Measurements from ENCODE around the gene TMIGD2.
"Not testable (repeated sequence)": the region's sequence is repeated elsewhere in the genome, so short reads cannot be mapped to it uniquely, and the experiment has no call there.

The TMIGD2 gene, protein sequence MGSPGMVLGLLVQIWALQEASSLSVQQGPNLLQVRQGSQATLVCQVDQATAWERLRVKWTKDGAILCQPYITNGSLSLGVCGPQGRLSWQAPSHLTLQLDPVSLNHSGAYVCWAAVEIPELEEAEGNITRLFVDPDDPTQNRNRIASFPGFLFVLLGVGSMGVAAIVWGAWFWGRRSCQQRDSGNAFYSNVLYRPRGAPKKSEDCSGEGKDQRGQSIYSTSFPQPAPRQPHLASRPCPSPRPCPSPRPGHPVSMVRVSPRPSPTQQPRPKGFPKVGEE
- long read RNA-seq, donor 1: 0 reads
- long read RNA-seq, donor 2: 0 reads
- long read RNA-seq, donor 3, partial matches to known transcripts: 0 of 1 reads
- long read RNA-seq, donor 3, other reads (novel, unspliced or antisense): 0 of 1 reads
- long read RNA-seq, donor 4: 0 reads
- long read RNA-seq, donor 5: 0 reads
- long read RNA-seq, donor 6: 0 reads
- long read RNA-seq, donor 7: 0 reads
- long read RNA-seq, donor 8: 0 reads

DNA sequence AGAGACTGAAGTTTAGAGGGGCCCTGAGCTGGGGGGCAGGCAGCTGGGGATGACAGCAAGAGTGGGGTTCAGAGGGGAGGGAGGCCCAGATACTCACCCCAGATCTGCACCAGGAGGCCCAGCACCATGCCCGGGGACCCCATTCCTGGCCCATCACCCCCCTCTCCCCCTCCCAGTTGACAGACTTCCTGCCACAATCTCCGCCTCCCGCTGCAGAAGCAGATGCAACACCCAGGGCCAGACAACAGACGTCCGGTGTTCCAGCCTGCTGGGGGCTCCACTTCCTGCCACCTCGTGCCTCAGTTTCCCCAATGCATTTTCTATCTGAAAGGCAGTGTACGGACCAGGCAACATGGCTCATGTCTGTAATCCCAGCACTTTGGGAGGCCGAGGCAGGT is at the start of gene TMIGD2:
TMIGD2 (minus strand) TSS at position 147 of the 398 bp plus-strand sequence; CDS start at position 143, 4 bp downstream.
- DNase-seq: no peak

DNA sequence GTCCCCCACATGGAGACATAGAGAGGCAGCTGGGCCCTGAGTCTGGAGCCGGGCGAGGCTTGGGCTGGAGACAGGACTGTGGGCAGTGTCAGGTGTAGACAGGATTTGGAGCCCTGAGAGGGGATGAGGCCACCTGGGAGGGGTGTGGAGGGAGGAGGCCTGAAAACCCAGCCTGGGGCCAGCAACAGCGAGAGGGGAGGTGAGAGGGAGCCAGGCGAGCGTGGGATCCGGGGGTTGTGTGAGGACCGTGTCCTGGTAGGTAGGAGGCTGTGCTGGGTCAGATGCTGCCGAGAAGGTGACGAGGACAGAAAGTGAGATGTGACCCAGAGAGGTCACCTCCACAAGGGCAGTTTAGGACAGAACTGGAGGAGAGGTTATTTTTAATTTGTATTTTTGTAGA is 48.5 kb upstream of the TMIGD2 start:
- DNase-seq: no peak

DNA sequence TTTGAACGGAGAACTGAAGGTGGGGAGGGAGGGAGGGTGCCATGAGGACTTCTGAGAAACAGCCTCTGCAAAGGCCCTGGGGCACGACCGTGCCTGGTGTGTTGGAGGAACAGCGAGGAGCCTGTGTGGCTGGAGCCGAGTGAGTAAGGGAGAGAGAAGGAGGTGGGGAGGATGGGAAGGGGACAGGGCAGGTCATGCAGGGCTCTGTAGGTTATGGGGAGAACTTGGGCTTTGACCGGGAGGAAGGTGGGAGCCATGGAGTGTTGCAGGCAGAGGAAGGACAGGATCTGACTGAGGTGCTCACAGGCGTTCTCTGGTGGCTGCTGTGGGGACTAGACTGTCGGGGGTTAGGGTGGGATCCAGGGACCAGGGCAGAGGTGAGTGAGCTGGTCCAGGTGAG is 47.9 kb upstream of the TMIGD2 start:
- DNase-seq: no peak

DNA sequence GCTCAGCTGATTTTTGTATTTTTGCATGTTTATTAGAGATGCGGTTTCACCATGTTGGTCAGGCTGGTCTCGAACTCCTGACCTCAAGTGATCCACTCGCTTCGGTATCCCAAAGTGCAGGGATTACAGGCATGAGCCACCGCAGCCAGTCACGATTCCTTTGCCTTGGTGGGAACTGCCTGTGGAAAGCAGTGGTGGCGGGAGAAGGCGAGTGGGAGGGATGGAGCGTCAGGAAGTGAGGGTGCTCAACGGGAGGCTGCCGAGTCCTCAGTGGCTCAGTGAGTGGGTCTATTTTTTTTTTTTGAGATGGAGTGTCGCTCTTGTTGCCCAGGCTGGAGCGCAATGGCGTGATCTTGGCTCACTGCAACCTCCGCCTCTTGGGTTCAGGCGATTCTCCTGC is 47.0 kb upstream of the TMIGD2 start:
- not testable (repeated sequence) for DNase-seq

DNA sequence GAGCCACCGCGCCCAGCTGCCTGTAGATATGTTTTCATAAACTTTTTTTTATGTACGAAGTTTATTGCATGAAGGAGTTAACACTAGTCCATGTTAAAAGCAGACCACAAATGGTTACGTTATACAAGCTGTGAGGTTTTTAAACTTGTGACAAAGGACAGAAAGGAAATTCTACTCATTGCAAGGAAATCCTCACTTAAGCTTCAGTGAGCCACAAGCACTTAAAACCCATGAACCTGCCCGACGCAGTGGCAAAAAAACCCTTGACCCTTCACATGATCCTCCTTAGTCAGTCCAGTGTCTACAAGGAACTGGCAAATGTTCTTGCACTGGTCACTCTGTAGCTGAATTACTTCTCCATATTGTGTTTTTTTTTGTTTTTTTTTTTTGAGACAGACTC is 45.3 kb upstream of the TMIGD2 start:
- no peak for DNase-seq

DNA sequence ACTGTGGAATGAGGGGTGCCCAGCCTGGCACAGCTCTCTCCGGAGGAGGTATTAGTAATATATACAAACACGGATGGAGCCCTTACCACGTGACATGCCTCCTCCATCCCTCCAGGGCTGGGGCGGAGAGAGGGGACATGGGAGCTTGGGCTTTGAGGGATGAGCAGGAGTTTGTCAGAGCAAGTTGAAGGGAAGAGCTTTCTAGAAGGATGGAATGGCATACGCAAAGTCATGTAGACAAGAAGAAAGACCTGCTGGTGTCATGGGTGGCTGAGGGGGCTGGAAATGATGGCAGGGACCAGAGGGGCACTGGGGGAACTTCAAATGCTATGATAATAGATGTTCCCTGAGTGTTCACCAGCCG is 43.8 kb upstream of the TMIGD2 start:
- no peak for DNase-seq

DNA sequence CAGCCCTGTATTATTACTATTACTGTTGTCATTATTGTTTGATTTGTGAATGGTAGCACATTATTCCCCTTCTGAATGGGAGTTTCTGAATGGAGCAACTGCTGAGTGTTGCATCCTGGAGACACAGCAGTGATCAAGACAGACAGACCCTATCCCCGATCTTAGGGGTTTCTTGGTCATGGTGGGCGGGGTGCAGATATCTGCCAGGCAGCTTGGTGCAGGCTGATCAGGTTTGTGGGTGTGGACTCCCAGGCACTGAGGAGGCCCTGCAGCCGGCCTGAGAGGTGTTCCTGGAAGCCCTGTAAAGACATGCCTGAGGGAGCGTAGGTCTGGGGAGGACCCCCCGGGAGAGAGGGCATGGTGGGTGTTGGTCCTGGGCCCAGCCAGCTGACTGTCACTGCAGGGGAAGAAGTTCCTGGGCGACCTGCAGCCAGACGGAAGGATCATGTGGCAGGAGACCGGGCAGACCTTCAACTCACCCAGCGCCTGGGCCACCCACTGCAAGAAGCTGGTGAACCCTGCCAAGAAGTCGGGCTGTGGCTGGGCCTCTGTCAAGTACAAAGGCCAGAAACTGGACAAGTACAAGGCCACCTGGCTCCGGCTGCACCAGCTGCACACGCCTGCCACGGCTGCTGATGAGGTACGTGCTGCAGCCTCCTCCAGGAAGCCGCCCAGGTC is 43.3 kb upstream of the TMIGD2 start:
- no peak for DNase-seq

DNA sequence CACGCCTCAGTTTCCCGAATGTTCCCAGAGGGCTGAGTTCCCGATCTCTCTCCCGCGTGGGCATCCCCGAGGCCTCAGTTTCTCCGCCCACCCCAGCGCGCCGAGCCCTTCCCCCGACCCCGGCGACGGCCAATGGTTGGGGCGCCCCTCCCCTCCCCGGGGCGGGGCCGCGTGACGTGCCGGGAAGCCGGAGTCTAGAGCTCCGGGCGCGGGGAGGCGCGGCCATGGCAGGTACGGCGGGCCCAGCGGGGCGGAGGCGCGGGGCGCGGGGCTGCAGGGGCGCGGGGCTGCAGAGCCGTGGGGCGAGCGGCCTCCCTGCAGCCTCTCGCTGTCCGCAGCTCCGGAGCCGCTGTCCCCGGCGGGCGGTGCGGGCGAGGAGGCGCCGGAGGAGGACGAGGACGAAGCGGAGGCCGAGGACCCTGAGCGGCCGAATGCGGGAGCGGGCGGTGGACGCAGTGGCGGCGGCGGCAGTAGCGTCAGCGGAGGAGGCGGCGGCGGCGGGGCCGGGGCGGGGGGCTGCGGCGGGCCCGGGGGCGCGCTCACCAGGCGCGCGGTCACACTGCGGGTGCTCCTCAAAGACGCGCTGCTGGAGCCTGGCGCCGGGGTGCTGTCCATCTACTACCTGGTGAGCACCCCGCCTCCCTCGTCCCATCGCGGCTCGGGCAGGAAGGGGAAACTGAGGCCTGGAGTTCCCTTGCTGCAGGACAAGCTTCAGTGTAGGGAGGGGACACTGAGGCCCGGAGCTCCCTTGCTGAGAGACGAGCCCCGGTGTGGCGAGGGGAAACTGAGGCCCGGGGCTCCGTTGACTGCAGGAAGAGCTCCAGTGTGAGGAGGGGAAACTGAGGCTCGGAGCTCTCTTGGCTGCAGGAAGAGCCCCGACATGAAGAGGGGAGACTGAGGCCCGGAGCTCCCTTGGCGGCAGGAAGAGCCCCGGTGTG is 41.5 kb upstream of the TMIGD2 start, which contains the start of gene MPND:
MPND (plus strand) TSS at position 193 of the 938 bp plus-strand sequence; CDS start at position 225, 32 bp downstream.
- DNase-seq: no peak

DNA sequence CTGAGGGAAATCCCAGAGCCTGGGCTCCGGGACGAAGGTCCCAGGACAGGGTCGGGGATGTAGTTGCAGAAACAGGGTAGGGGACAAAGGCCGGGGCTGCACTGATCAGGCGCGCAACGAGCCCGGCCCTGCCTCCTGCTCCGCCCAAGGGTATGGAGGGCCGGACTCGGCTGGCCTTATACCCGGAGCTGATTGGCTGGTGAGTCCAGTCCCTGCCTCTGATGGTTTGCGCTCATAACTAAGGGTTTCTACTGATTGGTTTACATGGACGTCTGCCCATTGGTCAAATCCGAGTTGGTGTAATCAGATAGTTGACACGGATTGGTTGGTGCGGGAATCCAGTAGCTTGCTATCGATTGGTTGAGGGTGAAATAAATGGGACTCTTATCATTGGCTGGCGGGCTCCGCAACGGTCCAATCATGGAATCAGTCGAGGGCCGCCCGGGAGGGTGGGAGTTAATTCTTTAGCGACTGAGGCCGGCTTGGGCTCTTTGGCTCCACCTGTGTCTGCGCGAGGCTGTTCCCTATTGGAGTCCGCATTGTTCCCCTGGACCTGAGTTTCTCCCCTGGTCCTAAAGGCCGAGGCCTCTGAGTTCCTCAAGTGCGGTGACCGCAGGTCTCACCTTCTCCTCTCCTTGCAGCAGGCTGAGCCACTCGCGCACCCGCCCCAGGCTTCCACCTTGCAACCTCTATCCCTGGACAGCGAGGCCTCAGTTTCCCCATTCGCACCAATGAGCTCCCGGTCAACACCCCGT is 40.6 kb upstream of the TMIGD2 start:
- DNase-seq: peak; percentile 96

DNA sequence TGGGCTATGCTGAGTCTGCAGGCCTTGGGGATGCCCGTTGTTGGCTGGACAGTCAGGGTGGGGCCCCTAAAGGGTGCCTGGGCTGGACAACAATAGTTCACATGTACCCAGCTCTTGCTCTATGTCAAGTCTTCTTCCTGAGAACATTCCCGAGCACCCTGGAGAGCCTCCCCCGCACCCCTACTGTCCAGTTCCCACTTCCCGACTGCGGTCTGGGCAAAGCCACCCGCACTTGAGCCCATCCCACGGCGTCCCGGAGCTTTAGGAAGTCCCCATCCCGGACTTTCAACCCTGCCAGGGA is 40.1 kb upstream of the TMIGD2 start:
- DNase-seq: no peak

DNA sequence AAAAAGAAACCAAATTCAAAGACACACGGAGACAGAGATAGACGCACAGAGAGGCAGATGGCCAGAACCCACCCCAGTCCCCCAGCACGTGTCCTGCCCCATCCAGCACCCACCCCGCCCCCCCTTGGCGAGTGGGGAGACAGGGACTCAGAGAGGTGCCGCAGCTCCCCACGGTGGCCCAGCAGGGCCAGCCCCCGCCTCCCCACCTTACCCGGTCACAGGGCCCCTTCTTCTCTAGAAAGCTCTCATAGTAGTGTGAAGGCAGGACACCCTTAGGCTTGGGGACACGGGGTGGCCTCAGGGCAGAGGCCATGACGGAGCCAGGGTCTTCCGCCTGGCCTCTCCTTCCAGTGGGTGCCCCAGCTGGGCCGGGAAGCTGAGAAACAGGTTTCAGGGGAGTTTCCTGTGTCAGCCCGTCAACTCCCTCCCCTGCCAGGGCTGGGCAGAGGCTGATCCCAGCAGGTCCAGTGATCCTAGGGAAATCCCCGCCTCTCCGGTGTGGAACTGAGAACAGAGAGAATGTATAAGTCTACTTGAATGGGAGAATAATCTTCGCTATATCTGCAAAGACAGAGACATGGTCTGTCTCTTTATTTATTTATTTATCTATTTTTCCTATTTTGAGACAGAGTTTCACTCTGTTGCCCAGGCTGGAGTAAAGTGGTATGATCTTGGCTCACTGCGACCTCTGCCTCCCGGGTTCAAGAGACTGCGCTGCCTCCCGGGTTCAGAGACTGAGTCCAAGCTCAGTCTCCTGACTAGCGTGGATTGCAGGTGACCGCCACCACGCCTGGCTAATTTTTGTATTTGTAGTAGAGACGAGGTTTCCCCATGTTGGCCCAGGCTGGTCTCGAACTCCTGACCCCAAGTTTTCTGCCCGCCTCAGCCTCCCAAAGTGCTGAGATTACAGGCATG is 36.5 kb upstream of the TMIGD2 start, which contains the start of gene STAP2:
STAP2 (minus strand) TSS at position 387 of the 915 bp plus-strand sequence; CDS start at position 313, 74 bp downstream.
- DNase-seq: peak; percentile 67

DNA sequence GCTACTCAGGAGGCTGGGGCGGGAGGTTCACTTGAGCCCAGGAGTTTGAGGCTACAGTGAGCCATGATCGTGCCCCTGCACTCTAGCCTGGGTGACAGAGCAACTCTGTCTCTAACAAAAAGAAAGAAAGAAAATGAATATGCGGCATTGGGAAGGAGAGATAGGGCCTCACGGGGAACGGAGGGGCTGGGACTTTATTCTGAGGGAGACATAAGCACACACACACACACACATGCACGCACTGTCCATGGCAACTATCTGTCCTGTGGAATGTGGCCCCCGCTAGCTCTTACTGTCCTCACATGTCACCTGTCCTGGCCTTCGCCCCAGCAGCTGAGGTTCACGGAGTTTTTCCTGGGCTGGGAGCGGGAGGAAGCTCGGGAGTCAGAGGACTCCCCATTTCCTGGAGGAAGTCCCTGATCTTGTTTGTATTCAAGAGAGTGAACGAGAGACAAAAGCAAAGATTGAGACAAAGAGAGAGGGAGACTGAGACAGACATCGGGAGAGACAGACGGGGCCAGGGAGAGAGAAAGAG is 35.8 kb upstream of the TMIGD2 start:
- peak; percentile 67 for DNase-seq

DNA sequence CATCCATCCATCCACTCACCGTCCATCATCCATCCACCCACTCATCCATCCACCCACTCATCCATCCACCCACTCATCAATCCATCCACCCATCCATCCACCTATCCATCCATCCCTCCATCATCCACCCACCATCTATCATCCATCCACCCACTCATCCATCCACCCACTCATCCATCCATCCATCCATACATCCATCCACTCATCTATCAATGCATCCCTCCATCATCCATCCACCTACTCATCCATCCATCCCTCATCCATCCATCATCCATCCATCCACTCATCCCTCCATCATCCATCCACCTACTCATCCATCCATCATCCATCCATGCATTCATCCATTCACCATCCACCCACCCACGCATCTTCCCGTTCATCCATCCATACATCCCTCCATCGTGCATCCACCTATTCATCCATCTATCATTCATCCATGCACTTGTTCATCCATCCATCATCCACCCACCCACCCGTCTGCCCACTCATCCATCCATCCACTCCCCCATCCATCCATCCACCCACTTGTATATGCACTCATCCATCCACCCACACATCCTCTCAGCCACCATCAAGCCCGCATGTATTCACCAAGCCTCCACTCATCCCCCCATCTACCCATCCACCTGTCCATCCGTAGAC is 32.9 kb upstream of the TMIGD2 start:
- no peak for DNase-seq

DNA sequence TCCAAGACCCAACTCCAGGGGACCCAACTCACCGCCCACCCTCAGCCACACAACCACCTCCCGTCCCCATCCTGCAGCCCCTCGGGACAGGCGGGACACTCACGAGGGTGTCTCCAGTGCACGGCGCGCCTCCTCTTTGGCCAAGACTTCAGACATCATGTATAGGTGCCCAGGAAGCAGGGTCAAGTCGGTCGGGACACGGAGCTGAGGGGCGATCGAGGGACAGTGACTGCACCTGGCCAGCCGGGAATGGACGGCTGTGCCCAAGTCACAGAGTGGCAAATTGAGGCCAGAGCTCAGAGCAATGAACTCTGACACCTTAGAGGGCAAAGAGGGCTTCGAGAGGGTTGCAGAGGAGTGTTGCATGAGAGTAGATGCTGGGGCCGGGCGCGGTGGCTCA is 27.7 kb upstream of the TMIGD2 start:
- DNase-seq: no peak

DNA sequence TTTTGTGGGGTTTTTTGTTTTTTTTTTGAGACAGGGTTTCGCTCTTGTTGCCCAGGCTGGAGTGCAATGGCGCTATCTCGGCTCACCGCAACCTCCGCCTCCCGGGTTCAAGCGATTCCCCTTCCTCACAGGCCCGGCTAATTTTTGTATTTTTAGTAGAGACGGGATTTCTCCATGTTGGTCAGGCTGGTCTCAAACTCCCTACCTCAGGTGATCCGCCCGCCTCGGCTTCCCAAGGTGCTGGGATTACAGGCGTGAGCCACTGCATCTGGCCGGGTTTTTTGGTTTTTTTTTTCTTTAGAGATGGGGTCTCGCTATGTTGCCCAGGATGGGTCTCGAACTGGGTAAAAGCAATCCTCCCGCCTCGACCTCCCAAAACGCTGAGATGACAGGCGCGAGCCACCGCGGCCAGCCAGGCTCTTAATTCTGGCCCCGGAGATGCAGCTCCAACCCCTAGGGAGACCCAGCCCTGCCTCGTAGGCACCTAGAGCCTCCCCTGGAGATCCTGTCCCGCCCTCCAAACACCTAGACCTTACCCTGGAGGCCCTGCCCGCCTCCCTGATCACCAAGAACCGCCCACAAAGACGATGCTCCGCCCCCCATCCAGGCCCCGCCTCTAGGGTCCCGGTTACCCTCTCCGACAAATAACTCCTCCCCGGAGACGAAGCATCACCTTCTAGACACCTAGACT is 26.9 kb upstream of the TMIGD2 start:
- DNase-seq: not testable (repeated sequence)

DNA sequence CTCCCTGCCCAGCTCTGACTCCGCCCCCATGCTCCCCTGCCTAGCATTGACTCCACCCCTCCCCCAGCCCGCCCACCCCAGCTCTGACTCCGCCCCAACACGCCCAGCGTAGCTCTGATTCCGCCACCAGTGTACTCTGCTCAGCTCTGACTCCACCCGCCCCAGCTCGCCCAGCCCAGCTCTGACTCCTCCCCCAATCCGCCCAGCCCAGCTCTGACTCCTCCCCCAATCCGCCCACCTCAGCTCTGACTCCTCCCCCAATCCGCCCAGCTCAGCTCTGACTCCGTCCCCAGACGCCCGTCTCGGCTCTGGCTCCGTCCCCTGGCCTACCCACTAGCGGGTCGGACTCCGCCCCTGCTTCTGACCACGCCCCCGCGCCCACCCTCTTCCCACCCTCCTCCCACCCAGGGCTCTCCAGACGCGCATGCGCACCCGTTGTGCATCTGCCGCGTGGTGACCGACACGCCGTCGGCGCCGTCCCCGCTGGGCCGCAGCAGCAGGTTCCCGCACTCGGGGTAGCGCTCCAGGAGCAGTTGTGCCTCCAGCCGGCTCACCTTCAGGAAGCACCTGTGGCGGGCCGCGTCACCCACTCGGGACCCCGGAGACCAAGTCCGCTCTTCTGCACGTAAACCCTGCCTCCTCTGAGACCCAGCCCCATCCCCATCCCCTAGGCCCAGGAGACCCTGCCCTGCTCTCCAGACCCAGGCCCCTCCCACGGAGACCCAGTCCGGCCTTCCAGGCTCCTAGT is 26.2 kb upstream of the TMIGD2 start:
- peak; percentile 86 for DNase-seq

DNA sequence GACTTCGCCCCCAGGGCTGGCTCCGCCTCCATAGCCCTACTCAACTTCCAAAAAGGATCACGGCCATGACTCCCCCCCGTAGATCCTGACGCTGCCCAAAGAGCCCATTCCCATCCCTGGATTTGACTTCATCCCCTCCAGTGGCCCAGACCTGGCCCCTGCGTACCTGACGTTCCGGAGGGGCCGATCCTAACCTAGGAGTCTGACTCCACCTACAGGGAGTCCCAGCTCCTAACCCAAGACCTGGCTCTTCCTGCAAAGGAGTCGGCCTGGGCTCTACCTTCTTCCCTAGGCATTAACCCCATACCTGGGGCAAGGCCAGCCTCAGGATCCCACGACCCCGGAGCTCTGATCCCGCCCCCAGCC is 25.7 kb upstream of the TMIGD2 start:
- peak; percentile 79 for DNase-seq

DNA sequence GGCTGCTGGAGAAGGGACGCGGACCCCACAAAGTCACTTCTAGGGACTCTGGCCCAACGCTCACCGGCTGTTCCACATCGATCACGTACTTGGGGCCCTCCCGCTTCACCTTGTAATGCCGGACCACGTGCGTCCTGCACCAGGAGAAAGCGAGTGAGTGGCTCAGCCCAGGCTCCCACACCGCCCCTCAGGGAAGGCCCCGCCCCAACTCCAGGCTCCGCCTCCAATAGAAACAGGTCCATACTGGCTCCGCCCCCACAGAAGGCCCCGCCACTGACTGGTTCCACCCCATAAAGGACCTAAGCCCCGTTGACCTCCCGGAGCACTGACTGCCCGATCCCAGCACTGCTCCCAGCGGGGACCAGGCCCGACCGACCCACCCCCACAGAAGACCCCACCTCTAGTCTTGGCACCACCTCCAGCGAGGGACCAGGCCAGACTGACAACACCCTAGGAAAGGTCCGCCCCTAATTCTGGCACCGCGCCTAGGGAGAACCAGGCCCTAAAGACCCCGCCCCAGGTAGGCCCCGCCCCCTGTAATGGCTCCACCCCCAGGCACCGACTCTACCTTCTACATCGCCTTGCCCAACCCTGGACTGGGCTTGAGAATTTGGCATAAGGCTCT is 25.2 kb upstream of the TMIGD2 start:
- DNase-seq: peak; percentile 60

All from right kidney (tissue), 9 donors.